SH-SY5Y (cell line): ENCODE results near the gene PEX14.

Experiments
- GATA2 ChIP-seq: IDR thresholded peaks from 2 replicates; pipeline ENCODE4 v1.6.1; 2011; ENCODE audit warnings: mild to moderate bottlenecking, low read depth, low read length
- GATA3 ChIP-seq: IDR thresholded peaks from 2 replicates; pipeline ENCODE4 v1.6.1; 2011; ENCODE audit warnings: low read depth, mild to moderate bottlenecking, low read length, moderate library complexity

PEX14 gene

GRCh38 chr1:10629091-10629815 is 154.5 kb downstream of the PEX14 start:
- TF ChIP-seq GATA3 (no peak), GATA2 (no peak)

- TF ChIP-seq GATA2, result no peak
- TF ChIP-seq GATA3, result no peak
Observed at GRCh38 chr1:10629816-10630571, 155.2 kb downstream of the PEX14 start.

GRCh38 chr1:10630661-10631120 is 155.9 kb downstream of the PEX14 start:
- no peak for TF ChIP-seq GATA2
- no peak for TF ChIP-seq GATA3

GRCh38 chr1:10631121-10631810 is 156.5 kb downstream of the PEX14 start:
- TF ChIP-seq GATA3 (no peak), GATA2 (no peak)

GRCh38 chr1:10631811-10632593 is 157.3 kb downstream of the PEX14 start:
- TF ChIP-seq GATA2 (no peak), GATA3 (no peak)

- no peak for TF ChIP-seq GATA2
- TF ChIP-seq GATA3, result no peak
Observed at GRCh38 chr1:10632691-10633090, 157.9 kb downstream of the PEX14 start.

GRCh38 chr1:10633416-10633815 is 158.7 kb downstream of the PEX14 start:
- TF ChIP-seq GATA2 (no peak), GATA3 (no peak)

- TF ChIP-seq GATA3, result no peak
- no peak for TF ChIP-seq GATA2
Observed at GRCh38 chr1:10634075-10634427, 159.3 kb downstream of the PEX14 start.

GRCh38 chr1:10634428-10635084 is 159.8 kb downstream of the PEX14 start:
- no peak for TF ChIP-seq GATA2
- no peak for TF ChIP-seq GATA3

- no peak for TF ChIP-seq GATA3
- no peak for TF ChIP-seq GATA2
Observed at GRCh38 chr1:10635085-10635896, 160.5 kb downstream of the PEX14 start.

- TF ChIP-seq GATA3 (no peak), GATA2 (no peak)
Observed at GRCh38 chr1:10635992-10636391, 161.2 kb downstream of the PEX14 start.

- no peak for TF ChIP-seq GATA2
- TF ChIP-seq GATA3, result no peak
Observed at GRCh38 chr1:10637400-10637799, 162.7 kb downstream of the PEX14 start.
